DMS153 (cell line): ENCODE data around the gene PPP1R13B.
"Not testable (repeated sequence)": the region's sequence is repeated elsewhere in the genome, so short reads cannot be mapped to it uniquely, and the experiment has no call there.

Source experiments
- DNase-seq: peaks from one replicate; lab custom pipeline; 2025; lab: John Stamatoyannopoulos, UW

Gene PPP1R13B

GRCh38 chr14:103832046-103832445, 15.3 kb downstream of the PPP1R13B start:
- no peak for DNase-seq

- DNase-seq = no peak
Measured at GRCh38 chr14:103830511-103831270, 16.7 kb downstream of the PPP1R13B start.

- DNase-seq = no peak
Measured at GRCh38 chr14:103828315-103828967, 18.9 kb downstream of the PPP1R13B start.

- no peak for DNase-seq
Measured at GRCh38 chr14:103825101-103825500, 22.3 kb downstream of the PPP1R13B start.

GRCh38 chr14:103820908-103821307, 26.5 kb downstream of the PPP1R13B start:
- no peak for DNase-seq

GRCh38 chr14:103820382-103820781, 27.0 kb downstream of the PPP1R13B start:
- no peak for DNase-seq

GRCh38 chr14:103819503-103820307, 27.7 kb downstream of the PPP1R13B start:
- peak; percentile 42 for DNase-seq

- no peak for DNase-seq
Measured at GRCh38 chr14:103818870-103819269, 28.5 kb downstream of the PPP1R13B start.

- DNase-seq = no peak
Measured at GRCh38 chr14:103818422-103818821, 29.0 kb downstream of the PPP1R13B start.

- no peak for DNase-seq
Measured at GRCh38 chr14:103817595-103817994, 29.8 kb downstream of the PPP1R13B start.

GRCh38 chr14:103816991-103817390, 30.4 kb downstream of the PPP1R13B start:
- no peak for DNase-seq

- DNase-seq = no peak
Measured at GRCh38 chr14:103815253-103815652, 32.1 kb downstream of the PPP1R13B start.

GRCh38 chr14:103811189-103811588, 36.2 kb downstream of the PPP1R13B start:
- no peak for DNase-seq

- peak; percentile 9 for DNase-seq
Measured at GRCh38 chr14:103808403-103809001, 38.9 kb downstream of the PPP1R13B start.

- no peak for DNase-seq
Measured at GRCh38 chr14:103806805-103807204, 40.6 kb downstream of the PPP1R13B start.

GRCh38 chr14:103805708-103806107, 41.7 kb downstream of the PPP1R13B start:
- DNase-seq = no peak

- DNase-seq = no peak
Measured at GRCh38 chr14:103803661-103804060, 43.7 kb downstream of the PPP1R13B start.

- DNase-seq = no peak
Measured at GRCh38 chr14:103802356-103802755, 45.0 kb downstream of the PPP1R13B start.

GRCh38 chr14:103801459-103801858, 45.9 kb downstream of the PPP1R13B start:
- peak; percentile 2 for DNase-seq

- DNase-seq = not testable (repeated sequence)
Measured at GRCh38 chr14:103793192-103793591, 54.2 kb downstream of the PPP1R13B start.

GRCh38 chr14:103788086-103788485, 59.3 kb downstream of the PPP1R13B start:
- DNase-seq = no peak

- DNase-seq = no peak
Measured at GRCh38 chr14:103782376-103782775, 65.0 kb downstream of the PPP1R13B start.
